Upper lobe of left lung (tissue), 4 donors: ENCODE measurements around the gene CASD1.

ENCODE experiments used
- EP300 ChIP-seq, 4 donors: sonication (generic); formaldehyde crosslinking; IDR thresholded peaks; one replicate each; pipeline ENCODE4 v1.5.1; 2017; ENCODE audit warnings: antibody characterized with exemption in 4 of 4, control low read depth in 2 of 4
- TF ChIP-seq, protein P1 (sequence below), 6 experiments: fragments of 450-650 bp in 4 of 6; fragments of 200-600 bp in 2 of 6; sonication (generic) in 2 of 6; IDR thresholded peaks; one replicate each; pipeline ENCODE4 v1.5.1; 2016 to 2019; ENCODE audit warnings: antibody characterized with exemption in 6 of 6

DNA sequence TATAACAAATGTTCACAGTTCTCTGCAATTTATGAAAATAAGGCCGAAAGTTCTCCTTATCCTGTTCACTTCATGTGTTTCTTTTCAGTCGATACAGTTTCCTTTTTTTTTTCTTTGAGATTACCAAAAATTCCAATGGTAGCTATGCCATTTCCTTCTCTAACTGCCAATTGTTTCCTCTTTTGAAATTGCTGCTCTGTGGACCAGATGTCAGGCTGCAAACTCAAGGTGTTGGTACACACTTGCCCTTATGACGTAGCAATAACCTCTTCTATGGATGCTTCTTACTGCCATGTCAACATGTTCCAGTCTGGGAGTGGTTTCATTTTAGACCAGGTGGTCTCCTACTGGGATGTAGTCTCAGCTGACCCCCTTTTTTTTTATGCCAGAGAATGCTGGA is 52.9 kb downstream of the CASD1 start:
- TF ChIP-seq, protein P1, sequence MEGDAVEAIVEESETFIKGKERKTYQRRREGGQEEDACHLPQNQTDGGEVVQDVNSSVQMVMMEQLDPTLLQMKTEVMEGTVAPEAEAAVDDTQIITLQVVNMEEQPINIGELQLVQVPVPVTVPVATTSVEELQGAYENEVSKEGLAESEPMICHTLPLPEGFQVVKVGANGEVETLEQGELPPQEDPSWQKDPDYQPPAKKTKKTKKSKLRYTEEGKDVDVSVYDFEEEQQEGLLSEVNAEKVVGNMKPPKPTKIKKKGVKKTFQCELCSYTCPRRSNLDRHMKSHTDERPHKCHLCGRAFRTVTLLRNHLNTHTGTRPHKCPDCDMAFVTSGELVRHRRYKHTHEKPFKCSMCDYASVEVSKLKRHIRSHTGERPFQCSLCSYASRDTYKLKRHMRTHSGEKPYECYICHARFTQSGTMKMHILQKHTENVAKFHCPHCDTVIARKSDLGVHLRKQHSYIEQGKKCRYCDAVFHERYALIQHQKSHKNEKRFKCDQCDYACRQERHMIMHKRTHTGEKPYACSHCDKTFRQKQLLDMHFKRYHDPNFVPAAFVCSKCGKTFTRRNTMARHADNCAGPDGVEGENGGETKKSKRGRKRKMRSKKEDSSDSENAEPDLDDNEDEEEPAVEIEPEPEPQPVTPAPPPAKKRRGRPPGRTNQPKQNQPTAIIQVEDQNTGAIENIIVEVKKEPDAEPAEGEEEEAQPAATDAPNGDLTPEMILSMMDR (IDR thresholded peaks at IDR 0.05), result no peak
- no peak for TF ChIP-seq EP300 (IDR thresholded peaks at IDR 0.05)
